GM18499 (cell line): Measurements from ENCODE around the gene PLAAT5.
"Not testable (repeated sequence)": the region's sequence is repeated elsewhere in the genome, so short reads cannot be mapped to it uniquely, and the experiment has no call there.

Experiments
- ATAC-seq: cut with Tn5 transposase; IDR thresholded peaks from one replicate; pipeline ENCODE4 v1.9.1; 2021; ENCODE audit warnings: moderate number of reproducible peaks; ENCODE audit not compliant: insufficient read depth, unreplicated experiment

PLAAT5 gene, protein sequence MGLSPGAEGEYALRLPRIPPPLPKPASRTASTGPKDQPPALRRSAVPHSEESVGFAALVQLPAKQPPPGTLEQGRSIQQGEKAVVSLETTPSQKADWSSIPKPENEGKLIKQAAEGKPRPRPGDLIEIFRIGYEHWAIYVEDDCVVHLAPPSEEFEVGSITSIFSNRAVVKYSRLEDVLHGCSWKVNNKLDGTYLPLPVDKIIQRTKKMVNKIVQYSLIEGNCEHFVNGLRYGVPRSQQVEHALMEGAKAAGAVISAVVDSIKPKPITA

DNA sequence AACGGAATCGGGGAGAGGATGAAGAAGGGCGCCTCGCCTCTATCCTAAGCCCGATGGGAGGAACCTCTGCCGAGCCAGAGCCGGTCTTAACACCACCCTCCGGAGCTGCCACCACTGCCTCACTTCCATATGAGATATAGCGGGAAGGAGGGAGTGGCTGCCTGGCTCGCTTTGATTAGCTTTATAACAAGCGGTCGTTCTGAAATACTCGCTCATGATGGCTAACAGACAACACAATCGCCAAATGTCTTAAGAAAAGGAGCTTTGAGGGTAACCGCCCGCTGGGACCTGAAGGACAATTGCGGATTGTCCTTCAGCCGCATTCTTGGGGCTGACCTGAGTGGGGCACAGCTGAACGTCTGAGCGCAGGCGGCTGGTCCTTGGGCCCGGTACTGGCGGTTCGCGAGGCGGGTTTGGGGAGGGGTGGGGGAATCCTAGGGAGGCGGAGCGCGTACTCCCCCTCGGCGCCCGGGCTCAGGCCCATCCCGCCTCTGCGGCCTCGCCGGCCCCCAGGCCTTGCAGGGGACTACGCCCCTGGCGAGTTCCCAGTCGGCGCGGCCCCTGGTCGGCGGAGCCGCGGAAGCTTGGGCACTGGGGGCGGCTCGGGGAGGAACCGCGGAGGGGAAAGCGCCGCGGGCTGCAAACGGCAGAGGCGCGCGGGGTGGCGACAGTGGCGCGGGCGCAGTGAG lies at the start of gene PLAAT5:
PLAAT5 (minus strand) TSS at position 617 of the 689 bp plus-strand sequence; CDS start at position 484, 133 bp downstream.
- no peak for ATAC-seq

DNA sequence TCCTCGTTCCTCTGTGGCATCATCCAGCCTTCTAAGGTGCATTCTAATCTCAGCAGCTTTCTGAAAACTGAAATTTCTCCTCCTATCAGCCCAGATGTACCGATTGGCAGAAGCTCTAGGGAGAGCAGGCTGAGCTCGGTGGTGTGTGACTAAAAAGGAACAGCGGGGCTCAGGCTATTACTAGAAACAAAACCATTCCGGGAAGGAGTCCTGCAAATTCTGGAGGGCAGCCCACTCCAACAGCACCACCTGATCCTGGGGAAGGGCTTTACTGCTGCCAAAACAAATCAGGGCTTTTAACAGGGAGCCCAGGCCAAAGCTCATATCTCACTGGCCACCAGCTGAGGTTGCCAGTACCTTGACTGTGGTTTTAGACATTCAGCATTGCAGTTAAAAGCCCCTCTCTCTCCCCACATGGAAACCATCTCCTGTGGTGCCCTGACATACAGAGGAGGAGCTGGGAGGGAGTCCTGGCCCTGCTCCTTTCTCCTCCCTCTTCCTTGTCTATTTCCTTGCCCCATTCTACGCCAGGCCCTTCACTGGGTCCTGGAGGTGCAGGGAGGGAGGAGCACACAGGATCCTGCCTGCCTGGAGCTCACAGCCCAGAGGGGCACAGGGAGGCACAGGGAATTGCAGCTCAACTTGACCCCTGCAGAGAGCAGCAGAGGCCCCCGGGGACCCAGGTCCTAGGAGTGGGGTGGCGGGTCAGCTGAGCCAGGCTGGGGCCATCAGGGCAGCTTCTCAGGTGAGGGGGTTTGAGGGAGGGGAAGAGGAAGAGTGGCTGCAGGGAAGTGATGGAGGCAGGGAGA lies 46.5 kb upstream of the PLAAT5 start:
- ATAC-seq: no peak

DNA sequence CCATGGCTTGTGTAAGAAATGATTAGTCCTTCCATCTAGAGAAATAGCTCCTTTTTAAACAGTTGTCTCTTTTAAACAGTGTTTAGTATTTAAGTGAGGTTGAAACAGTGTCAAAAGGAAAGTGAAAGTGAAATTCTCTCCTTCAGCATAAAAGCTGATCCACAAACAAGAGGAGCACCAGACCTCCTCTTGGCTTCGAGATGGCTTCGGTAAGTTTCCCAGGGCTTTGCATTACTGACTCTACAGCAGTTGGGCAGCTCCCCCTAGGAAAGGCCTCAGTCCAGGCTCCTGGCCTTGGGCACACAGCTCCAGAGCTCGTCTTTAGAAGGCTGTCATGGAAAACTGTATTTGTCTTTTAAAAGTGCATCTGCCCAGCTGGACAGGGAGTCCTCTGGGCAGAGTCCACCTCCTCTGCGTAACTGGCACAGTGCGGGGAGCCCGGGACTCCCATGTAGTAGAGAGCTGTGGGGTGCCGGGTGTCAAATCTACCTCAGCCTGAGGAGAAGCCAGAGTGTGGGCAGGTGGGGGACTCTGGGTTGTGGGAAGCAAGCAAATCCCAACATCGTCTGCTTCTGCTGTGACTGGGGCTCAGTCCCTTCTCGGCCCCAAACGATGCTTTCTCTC lies 45.8 kb upstream of the PLAAT5 start, which contains the start of gene PLAAT4:
PLAAT4 (plus strand) TSS at position 140 of the 624 bp plus-strand sequence; CDS start at position 201, 61 bp downstream.
- ATAC-seq: no peak

DNA sequence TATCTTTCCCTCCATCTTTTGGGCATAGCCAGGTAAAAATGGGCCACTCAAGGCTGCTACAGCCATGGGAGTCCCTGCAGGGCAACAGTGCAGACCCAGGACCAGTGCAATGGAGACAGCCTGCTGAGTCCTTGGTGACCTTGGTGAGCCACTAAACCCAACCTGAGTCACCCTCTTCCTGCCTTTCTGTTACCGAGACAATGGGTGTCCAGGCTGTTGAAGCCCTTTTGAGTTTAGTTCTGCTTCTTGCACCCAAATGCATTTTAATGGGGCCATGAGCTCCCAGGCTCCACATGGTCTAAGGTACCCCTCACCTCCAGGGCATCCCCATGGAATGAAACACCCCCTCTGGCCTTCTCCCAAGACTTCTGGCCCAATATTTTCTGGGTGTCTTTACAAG lies 44.8 kb upstream of the PLAAT5 start:
- no peak for ATAC-seq

DNA sequence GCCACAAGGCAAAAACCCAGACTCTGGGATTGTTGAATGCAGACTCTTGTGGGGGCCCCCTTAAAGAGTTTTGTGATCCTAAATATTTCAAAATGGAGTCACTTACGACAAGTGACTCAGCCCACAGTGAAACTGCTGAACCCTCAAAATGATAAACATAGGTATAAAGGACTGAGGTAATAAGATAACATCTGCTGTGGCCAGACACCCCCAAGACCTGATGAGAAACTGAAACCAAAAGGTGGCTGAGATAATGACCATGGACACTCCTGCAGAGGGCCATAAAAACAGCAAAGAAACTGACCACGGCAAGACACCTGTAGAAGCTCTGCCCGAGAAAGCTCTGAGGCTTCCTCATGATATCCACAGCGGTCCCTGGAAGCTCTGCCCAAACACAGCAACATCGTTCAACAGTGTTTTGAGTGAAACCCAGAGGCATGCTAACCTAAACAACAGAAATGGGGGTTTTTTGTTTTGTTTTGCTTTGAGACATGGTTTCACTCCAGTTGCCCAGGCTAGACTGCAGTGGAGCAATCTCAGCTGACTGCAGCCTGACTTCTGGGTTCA lies 44.0 kb upstream of the PLAAT5 start:
- no peak for ATAC-seq

DNA sequence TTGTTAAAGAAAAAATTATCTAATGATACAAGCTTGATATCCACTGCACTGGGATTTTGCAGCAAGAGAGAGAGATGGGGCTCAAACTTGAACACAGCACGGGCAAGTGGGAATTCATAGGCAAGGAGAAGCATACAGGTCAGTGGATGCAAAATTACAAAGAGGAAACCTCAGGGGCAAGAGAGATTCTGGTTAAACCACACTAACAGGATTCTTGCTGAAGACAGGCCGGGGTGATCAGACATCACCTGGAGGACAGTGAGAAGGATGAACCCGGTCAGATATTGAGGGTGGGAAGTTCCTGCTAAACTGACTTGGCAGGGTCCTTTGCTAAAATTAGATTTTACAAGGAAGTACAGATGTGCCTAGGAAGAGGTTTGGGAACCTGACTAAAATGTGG lies 43.1 kb upstream of the PLAAT5 start:
- no peak for ATAC-seq

DNA sequence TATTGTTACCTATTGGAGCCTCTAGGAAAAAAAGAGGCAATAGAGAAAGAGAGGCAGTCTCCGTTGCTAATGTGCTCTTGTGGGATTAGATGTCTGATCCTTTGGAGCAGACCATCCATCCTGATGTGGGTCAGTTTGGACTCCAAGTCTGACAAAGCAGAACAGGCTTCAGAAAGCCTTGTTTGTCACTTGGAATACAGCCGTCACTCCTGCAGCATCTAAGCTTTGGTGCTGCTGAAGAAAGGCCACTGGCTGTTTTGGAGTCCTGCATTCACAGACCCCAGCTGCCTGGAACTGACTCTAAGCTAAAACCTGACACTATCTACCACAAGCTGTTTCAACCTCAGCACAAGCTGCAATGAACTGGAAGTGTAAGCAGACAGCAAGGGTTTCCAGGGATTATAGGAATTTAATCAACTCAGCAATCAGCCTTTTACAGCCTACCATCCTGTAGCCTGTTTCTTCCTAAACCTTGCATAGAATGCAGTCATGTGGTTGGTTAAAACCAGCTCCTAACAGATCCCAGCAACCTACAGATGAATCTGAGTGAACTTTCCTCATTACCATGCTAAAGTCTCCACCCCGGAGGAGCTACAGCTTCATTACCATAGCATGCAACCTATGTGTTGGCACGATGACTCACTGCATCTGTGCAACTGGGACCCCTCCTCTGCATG lies 42.0 kb upstream of the PLAAT5 start:
- ATAC-seq: no peak

DNA sequence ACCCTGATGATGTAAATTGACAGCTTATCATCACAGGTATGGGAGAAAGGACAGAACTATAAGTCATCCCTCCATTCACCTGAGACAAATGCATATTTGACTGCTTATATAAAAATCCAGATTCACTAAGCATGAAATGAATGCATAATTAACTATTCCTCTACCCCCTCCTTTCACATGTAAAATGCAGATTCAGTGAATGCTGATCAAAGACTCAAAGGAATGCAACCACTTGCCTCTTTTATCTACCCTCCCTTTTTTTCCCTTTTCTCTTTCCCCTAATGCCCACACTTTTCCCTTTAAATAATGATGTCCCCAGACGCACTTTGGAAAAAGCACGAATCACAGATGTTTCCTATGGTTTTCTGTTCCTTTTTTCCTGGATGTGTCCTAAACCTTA lies 41.1 kb upstream of the PLAAT5 start:
- no peak for ATAC-seq

DNA sequence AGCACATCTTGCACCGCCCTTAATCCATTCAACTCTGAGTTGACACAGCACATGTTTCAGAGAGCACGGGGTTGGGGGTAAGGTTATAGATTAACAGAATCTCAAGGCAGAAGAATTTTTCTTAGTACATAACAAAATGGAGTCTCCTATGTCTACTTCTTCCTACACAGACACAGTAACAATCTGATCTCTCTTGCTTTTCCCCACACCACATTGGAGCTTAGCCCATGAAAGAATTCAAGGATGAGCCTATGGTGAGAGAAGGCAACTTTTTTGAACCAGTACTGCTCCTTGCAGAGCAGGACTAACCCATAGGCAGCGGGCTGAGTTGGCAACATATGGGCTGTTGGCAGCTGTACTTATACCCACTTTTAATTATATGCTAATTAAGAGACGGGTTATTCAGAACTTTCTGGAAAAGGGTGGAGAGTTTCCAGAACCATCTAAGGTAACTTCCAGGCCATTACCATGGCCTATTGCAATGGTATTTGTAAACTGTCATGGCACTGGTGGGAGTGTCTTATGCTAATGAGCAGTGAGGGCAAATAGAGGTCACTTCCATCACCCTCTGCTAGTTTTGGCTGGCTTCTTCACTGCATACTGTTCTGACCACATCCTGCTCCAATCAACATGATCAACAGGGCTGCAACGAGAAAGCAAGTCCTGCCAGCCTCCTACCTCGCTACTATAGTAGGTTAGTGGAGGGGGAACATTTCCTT lies 40.3 kb upstream of the PLAAT5 start:
- peak; percentile 54 for ATAC-seq

DNA sequence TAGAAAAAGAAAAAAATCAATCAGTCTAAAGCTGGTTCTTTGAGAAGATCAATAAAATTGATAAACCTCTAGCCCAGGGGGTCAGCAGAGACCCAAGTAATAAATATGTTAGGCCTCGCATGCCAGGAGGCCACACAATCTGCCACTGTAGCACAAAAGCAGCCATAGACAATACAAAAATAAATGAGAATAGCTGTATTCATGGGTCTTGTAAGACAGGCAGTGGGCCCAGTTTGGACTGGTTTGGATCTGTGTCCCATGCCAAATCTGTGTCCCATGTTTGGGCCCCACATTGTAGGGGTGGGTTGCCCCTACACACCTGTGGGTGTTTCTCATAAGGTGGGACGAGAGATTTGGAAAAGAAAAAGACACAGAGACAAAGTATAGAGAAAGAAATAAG lies 39.1 kb upstream of the PLAAT5 start:
- ATAC-seq: no peak

DNA sequence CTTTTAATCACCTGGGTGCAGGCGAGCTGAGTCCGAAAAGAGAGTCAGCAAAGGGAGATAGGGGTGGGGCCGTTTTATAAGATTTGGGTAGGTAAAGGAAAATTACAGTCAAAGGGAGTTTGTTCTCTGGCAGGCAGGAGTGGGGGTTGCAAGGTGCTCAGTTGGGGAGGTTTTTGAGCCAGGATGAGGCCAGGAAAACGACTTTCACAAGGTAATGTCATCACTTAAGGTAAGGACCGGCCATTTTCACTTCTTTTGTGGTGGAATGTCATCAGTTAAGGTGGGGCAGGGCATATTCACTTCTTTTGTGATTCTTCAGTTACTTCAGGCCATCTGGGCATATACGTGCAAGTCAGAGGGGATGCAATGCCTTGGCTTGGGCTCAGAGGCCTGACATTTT lies 38.4 kb upstream of the PLAAT5 start:
- ATAC-seq: not testable (repeated sequence)

DNA sequence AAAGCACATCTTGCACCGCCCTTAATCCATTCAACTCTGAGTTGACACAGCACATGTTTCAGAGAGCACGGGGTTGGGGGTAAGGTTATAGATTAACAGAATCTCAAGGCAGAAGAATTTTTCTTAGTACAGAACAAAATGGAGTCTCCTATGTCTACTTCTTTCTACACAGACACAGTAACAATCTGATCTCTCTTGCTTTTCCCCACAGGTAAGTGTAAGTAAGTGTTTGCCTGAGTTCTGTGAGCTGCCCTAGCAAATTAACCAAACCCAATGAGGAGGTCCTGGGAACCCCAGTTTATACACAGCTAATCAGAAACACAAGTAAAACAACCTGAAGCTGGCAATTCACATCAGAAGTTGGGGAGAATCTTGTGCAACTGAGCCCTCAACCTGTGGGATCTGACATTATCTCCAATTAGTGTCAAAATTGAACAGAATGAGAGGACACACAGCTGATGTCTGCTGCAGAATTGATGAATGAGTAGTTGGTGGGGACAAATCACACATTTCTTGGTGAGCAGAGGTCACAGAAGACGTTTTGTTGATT lies 37.8 kb upstream of the PLAAT5 start:
- ATAC-seq: not testable (repeated sequence)

DNA sequence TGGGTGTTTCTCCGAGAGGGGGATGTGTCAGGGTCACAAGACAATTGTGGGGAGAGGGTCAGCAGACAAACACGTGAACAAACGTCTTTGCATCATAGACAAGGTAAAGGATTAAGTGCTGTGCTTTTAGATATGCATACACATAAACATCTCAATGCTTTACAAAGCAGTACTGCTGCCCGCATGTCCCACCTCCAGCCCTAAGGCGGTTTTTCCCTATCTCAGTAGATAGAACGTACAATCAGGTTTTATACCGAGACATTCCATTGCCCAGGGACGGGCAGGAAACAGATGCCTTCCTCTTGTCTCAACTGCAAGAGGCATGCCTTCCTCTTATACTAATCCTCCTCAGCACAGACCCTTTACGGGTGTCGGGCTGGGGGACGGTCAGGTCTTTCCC lies 37.2 kb upstream of the PLAAT5 start:
- not testable (repeated sequence) for ATAC-seq

DNA sequence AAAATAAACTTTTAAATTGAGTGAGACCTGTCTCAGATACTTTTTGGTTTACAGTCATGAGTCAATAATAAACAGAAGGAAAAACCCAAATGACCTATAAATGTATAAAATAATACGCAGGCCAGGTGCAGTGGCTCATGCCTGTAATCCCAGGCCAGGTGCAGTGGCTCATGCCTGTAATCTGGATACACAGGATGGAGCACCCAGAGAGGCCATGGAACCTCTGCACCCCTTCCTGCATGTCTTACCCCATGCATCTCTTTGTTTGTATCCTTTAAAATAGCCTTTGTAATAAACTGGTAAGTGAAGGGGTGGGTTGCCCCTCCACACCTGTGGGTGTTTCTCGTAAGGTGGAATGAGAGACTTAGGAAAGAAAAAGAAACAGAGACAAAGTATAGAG lies 36.7 kb upstream of the PLAAT5 start:
- ATAC-seq: no peak

DNA sequence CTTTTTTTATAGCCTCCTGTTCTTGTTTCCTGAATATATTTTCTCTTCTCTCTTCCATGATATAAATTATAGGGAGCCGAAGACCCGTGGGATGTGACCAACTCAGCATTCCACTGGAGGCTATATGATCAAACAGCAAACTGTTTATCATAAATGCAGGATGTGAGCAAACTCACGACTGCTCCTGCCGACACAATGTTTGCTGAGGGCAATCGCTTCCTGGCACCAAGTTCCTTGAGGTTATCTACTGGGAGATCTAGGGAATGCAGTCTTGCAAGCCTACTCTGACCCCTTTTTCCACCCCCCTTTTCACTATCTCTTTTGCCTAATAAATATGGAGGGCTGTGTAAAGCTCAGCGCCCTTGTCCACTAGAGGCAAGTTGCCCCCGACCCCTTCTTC lies 32.2 kb upstream of the PLAAT5 start:
- no peak for ATAC-seq

DNA sequence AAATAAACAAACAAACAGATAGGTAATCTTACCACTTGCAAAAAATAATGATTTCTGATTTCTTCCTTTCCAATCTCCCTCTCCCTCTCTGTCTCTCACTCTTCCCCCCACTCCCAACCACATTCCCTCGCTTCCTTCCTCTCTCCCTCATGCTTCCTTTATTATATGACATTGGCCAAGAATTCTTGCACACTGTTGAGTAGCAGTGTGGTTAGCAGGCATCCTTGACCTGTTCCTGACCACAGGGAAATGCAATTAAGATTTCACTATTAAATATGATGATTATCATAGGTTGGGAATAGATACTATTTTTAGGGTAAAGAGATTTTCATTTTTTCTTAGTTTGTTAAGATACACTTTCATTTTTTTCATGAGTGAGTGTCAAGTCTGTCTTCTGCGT lies 30.9 kb upstream of the PLAAT5 start:
- no peak for ATAC-seq

DNA sequence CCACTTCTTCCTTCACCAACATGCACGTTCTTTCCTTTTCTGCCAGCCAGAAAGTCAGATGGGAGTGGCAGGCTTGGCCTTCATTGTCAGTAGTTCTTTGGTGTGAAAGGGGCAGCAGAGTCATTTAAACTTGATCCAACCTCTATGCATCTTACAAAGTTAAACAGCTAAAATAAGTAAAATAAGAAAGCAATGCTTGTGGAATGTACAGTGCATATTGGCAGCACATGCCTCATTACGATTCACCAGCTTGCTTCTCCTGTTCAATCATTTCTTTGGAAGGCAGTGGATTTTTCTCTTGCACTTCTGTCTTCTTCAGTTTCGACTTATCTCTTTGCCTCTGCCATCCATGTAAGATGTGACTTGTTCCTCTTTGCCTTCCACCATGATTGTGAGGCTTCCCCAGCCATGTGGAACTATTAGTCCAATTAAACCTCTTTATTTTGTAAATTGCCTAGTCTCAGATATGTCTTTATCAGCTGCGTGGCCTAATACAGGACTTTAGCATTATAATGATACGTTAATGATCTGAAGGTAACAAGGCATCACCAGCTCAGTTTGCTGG lies 29.7 kb upstream of the PLAAT5 start:
- no peak for ATAC-seq

DNA sequence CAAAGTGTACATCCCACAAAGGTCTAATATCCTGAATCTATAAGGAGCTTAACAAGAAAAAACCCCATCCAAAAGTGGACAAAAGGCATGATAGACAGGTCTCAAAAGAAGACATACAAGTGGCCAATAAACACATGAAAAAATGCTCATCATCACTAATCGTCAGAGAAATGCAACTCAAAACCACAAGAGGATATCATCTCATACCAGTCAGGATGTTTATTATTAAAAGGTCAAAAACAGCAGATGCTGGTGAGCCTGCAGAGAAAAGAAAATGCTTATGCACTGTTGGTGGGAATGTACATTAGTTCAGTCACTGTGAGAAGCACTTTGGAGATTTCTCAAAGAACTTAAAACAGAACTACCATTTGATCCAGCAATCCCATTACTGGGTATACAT lies 27.6 kb upstream of the PLAAT5 start:
- no peak for ATAC-seq

DNA sequence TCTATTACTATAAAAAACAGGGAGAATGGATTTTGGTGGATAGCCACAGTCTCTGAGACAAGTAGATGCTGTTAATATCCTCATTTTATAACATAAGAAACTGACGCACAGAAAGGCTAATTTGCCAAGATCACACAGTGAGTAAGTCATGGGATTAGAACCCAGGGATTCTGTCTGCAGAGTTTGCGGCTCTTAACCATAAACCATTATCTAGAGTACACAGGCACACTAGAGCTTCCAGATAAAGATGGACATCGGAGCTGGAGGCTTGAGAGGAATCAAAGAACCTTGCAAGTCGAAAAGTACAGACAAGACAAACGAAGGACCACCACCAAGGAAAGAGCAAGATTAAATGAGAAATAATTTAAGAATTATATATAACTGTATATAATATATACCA lies 26.2 kb upstream of the PLAAT5 start:
- ATAC-seq: no peak
